22Rv1 (cell line): Measurements from ENCODE around the gene PTPRG.

ENCODE experiments used
- CTCF ChIP-seq: fragments of 450-650 bp; IDR thresholded peaks from 2 replicates; pipeline ENCODE4 v1.5.1; 2017; ENCODE audit warnings: mild to moderate bottlenecking
- ZFX ChIP-seq: fragments of 450-650 bp; IDR thresholded peaks from 2 replicates; pipeline ENCODE4 v1.6.1; 2017; ENCODE audit warnings: antibody characterized with exemption, borderline replicate concordance

GRCh38 chr3:61734749-61735686 is 173.6 kb downstream of the PTPRG start:
- TF ChIP-seq CTCF, result no peak
- TF ChIP-seq ZFX, result no peak
